ENCODE data around the gene POLR3E.

POLR3E gene

GRCh38 chr16:22372882-22373661 lies 75.9 kb downstream of the POLR3E start:
- DNase-seq (ENCODE audit: low read depth) = no peak
- TF ChIP-seq, protein P1, sequence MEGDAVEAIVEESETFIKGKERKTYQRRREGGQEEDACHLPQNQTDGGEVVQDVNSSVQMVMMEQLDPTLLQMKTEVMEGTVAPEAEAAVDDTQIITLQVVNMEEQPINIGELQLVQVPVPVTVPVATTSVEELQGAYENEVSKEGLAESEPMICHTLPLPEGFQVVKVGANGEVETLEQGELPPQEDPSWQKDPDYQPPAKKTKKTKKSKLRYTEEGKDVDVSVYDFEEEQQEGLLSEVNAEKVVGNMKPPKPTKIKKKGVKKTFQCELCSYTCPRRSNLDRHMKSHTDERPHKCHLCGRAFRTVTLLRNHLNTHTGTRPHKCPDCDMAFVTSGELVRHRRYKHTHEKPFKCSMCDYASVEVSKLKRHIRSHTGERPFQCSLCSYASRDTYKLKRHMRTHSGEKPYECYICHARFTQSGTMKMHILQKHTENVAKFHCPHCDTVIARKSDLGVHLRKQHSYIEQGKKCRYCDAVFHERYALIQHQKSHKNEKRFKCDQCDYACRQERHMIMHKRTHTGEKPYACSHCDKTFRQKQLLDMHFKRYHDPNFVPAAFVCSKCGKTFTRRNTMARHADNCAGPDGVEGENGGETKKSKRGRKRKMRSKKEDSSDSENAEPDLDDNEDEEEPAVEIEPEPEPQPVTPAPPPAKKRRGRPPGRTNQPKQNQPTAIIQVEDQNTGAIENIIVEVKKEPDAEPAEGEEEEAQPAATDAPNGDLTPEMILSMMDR (IDR thresholded peaks at IDR 0.05; ENCODE audit: low read length, missing control alignments) = no peak
- H3K4me3 ChIP-seq (replicated peaks; ENCODE audit: low read depth, low read length) = peak overlapping the region; percentile 77

DNA sequence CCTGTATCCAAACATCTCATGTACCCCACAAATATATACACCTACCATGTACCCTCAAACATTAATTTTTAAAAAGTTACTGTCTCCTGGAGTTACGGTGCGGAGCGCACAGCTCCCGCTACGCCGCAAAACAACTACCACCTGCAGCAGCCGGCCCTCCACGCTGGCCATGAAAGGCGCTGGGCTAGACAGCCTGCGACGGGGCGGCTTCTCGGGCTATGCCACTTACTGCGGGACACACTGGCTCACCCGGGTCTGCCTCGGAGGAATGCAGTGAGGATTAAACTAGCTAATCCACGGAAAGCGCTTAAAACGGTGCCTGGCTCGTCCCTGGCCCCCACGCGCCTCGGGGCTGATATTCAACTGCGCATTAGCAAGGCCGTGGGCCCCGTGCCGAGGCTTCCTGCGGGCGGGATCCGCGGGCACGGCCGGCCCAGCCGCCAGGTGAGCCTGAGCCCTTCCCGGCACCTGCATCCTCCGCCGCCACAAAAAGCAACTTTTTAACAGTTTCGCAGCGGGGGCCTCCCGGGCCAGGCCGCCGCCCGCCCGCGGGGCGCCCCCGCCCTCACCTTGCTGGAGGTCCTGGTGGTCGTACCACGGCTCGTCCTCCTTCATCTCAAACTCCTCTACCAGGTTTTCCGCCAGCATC lies 76.6 kb downstream of the POLR3E start:
- TF ChIP-seq, protein P1 (IDR thresholded peaks at IDR 0.05; ENCODE audit: low read length, missing control alignments) = no peak
- H3K4me3 ChIP-seq (replicated peaks; ENCODE audit: low read depth, low read length) = peak overlapping the region; percentile 77
- DNase-seq (ENCODE audit: low read depth) = no peak

GRCh38 chr16:22374311-22375116 lies 77.3 kb downstream of the POLR3E start, which contains the start of gene CDR2:
Gene CDR2, minus strand, starts transcription at chr16:22374619. Its CDS starts 310 bp downstream, at chr16:22374309.
- peak within 1 kb of the TSS; percentile 77 for H3K4me3 ChIP-seq (replicated peaks; ENCODE audit: low read depth, low read length)
- TF ChIP-seq, protein P1 (IDR thresholded peaks at IDR 0.05; ENCODE audit: low read length, missing control alignments) = no peak
- DNase-seq (ENCODE audit: low read depth) = peak; percentile 96

- DNase-seq (ENCODE audit: low read depth) = no peak
- TF ChIP-seq, protein P1 (IDR thresholded peaks at IDR 0.05; ENCODE audit: low read length, missing control alignments) = no peak
- peak overlapping the region; percentile 77 for H3K4me3 ChIP-seq (replicated peaks; ENCODE audit: low read depth, low read length)
These were observed 78.1 kb downstream of the POLR3E start for GRCh38 chr16:22375117-22375962.

- no peak overlapping the region for H3K4me3 ChIP-seq (replicated peaks; ENCODE audit: low read depth, low read length)
- TF ChIP-seq, protein P1 (IDR thresholded peaks at IDR 0.05; ENCODE audit: low read length, missing control alignments) = no peak
- DNase-seq (ENCODE audit: low read depth) = no peak
These were observed 78.9 kb downstream of the POLR3E start for GRCh38 chr16:22375963-22376640.

DNA sequence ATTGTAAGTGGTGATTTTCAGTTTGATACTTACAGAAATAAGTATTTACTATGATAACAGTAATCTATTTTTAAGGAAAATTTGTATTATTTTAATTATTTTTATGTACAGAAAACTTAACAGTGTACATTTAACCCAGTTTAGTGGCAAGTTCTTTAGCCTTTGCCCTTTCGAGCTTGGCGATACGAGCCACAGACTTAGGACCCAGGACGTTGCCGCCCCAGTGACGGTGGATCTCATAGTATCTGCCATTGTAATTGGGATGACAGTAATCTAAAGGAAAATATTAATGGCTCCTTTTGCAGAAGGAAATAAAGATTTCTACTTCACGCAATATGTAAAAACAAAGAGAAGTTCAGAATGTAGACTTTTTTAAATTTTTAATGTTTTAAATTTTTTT lies 82.4 kb downstream of the POLR3E start:
- no peak overlapping the region for H3K4me3 ChIP-seq (replicated peaks; ENCODE audit: low read depth, low read length)
- TF ChIP-seq, protein P1 (IDR thresholded peaks at IDR 0.05; ENCODE audit: low read length, missing control alignments) = no peak
- no peak for DNase-seq (ENCODE audit: low read depth)

All from fibroblast of pulmonary artery (primary cell).